Gastrocnemius medialis (tissue), 4 donors: Measurements from ENCODE around the gene GPR132.

ENCODE experiments used
- CTCF ChIP-seq, 5 experiments: fragments of 450-650 bp in 3 of 5; fragments of 200-600 bp in 2 of 5; sonication (generic) in 2 of 5; IDR thresholded peaks in 4 of 5; conservative IDR thresholded peaks in 1 of 5; 1 replicate in 4 of 5; 2 replicates in 1 of 5; pipeline ENCODE4 v1.5.1; 2016 to 2019; ENCODE audit warnings: antibody characterized with exemption in 5 of 5, mild to moderate bottlenecking in 3 of 5, moderate library complexity in 3 of 5
- POLR2A ChIP-seq, 2 donors: fragments of 450-650 bp; IDR thresholded peaks; one replicate each; pipeline ENCODE4 v1.6.1; 2017; ENCODE audit warnings: antibody characterized with exemption in 2 of 2, mild to moderate bottlenecking in 2 of 2, moderate library complexity in 2 of 2

- no peak for TF ChIP-seq CTCF (IDR thresholded peaks at IDR 0.05 in 4 of 5, conservative IDR thresholded peaks at IDR 0.05 in 1 of 5)
- TF ChIP-seq POLR2A (IDR thresholded peaks at IDR 0.05) = peak in 1 of 2 donors; percentile 30
Measured at GRCh38 chr14:105065280-105066228, at the start of gene GPR132.
